ENCODE data around the gene SFMBT1.
A peak's percentile ranks its signal among the peaks of the same experiment; 100 is the strongest.

The SFMBT1 gene, protein sequence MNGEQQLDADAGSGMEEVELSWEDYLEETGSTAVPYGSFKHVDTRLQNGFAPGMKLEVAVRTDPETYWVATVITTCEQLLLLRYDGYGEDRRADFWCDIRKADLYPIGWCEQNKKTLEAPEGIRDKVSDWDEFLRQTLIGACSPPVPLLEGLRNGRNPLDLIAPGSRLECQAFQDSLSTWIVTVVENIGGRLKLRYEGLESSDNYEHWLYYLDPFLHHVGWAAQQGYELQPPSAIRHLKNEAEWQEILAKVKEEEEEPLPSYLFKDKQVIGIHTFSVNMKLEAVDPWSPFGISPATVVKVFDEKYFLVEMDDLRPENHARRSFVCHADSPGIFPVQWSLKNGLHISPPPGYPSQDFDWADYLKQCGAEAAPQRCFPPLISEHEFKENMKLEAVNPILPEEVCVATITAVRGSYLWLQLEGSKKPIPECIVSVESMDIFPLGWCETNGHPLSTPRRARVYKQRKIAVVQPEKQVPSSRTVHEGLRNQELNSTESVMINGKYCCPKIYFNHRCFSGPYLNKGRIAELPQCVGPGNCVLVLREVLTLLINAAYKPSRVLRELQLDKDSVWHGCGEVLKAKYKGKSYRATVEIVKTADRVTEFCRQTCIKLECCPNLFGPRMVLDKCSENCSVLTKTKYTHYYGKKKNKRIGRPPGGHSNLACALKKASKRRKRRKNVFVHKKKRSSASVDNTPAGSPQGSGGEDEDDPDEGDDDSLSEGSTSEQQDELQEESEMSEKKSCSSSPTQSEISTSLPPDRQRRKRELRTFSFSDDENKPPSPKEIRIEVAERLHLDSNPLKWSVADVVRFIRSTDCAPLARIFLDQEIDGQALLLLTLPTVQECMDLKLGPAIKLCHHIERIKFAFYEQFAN

DNA sequence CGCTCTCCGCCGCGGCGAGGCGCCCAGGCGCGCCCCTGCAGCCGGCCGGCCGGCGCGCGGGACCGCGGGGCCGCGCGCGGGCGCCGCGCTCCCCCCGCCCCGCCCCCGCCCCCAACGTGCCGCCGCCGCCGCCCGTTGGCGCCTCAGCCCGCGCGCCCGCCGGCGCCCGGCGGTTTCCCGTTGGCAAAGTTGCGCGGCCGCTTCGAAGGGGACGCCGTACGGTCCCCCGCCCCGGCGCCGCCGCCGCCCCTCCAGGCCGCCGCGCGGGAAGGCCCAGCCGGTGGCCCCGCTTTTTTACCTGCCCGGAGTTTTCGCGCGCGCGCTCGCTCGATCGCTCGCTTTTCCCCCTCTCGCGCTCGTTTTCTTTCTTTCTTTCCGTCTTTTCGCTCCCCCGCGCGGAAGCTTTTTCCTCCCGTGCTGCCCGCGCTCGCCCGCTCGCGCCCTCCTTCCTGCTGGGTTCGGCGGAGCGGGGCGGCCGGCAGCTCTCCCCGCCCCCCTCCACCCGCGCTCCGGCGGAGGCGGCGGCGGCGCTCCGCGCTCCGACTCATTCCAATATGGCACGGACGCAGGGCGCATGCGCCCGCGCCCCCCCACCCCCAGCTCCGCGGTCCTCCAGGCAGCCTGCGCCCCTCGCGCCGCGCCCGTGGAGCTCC lies at the start of gene SFMBT1:
TSS of gene SFMBT1 (minus strand) at position 556 of the 653 bp plus-strand sequence. CDS start 76,945 bp downstream, outside the sequence.
- Histone ChIP-seq H4K20me1 (peaks cover 0 to 43% (median 13%) of the 10 kb centered on the region in 11 experiments; a peak in 12 of 22 replicates), H3K9ac (peak within 1 kb of the TSS; percentile 89 to 97 (median 95)), H3K9me3 (replicated peaks in 1 of 11) (no peaks in the 10 kb centered on the region), H3K27ac (peak within 1 kb of the TSS; percentile 89 to 97 (median 94)), H3K4me1 (peaks cover 10 to 31% (median 23%) of the 10 kb centered on the region in 10 experiments; a peak in 19 of 20 replicates), H3K27me3 (peaks cover 13 to 50% (median 41%) of the 10 kb centered on the region in 11 experiments; a peak in 21 of 22 replicates), H3K4me3 (peak within 1 kb of the TSS; percentile 78 to 99 (median 96)), H3K4me2 (peak within 1 kb of the TSS; percentile 85 to 95 (median 92)), H3K36me3 (no peaks in the 10 kb centered on the region)
- TF ChIP-seq Cebpa-rat (IDR thresholded peaks at IDR 0.05): no peak

DNA sequence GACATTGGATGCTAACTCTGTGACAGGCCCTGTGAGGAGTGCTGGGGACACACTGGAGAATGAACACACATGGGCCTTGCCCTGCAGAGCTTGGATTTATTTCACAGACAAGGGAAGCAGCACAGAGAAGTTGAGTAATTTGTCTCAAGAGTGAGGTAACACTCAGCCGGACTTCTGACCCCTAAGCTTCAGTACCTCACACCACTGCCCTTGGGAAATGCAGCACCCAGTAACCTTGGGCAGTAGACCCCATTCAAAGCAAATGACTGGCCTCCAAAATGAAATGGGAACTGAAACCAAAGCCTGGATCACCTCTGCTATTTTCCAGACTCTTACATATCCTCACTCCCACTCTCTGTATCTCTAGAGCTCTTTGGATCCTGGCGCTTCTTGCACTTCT lies 47.1 kb upstream of the SFMBT1 start:
- peaks cover 80 to 99% (median 87%) of the 10 kb centered on the region in 11 experiments for H3K36me3 ChIP-seq
- H3K9ac ChIP-seq: no peak overlapping the region
- H3K4me2 ChIP-seq: no peak overlapping the region
- H3K9me3 ChIP-seq (replicated peaks in 1 of 11): no peaks in the 10 kb centered on the region
- no peaks in the 10 kb centered on the region for H3K27me3 ChIP-seq
- no peak overlapping the region for H3K27ac ChIP-seq
- H3K4me3 ChIP-seq: no peak overlapping the region
- TF ChIP-seq Cebpa-rat (IDR thresholded peaks at IDR 0.05): no peak
- peaks cover 0 to 27% (median 2%) of the 10 kb centered on the region in 10 experiments; a peak in 6 of 20 replicates for H3K4me1 ChIP-seq
- H4K20me1 ChIP-seq: peaks cover 0 to 22% (median 0%) of the 10 kb centered on the region in 11 experiments; a peak in 4 of 22 replicates

DNA sequence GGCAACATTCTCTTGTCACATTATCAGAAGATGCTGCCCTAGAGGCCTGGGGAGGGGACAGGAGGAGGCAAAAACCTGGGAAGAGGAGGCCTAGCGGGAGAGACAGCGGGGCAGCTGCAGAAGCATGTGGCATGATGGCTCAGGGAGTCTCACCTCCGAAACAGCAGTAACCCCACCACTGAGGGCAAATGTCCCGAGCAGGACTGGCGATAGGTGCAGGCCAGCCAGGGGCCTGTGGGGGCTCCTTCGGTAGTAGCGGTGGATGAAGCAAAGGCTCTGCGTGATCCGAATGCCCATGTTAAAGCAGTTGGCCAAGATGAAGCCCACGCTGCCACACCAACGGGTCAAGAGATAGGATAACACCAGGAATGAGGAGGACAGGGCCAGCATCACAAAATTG lies 46.3 kb upstream of the SFMBT1 start:
- H3K9ac ChIP-seq: peak overlapping the region in 1 of 11 experiments; percentile 5; a peak in 1 of 22 replicates
- H3K36me3 ChIP-seq: peaks cover 75 to 99% (median 87%) of the 10 kb centered on the region in 11 experiments
- H3K9me3 ChIP-seq (replicated peaks in 1 of 11): no peaks in the 10 kb centered on the region
- TF ChIP-seq Cebpa-rat (IDR thresholded peaks at IDR 0.05): no peak
- H3K27me3 ChIP-seq: no peaks in the 10 kb centered on the region
- peaks cover 0 to 27% (median 2%) of the 10 kb centered on the region in 10 experiments; a peak in 6 of 20 replicates for H3K4me1 ChIP-seq
- H4K20me1 ChIP-seq: peaks cover 0 to 22% (median 0%) of the 10 kb centered on the region in 11 experiments; a peak in 4 of 22 replicates
- no peak overlapping the region for H3K27ac ChIP-seq
- no peak overlapping the region for H3K4me2 ChIP-seq
- no peak overlapping the region for H3K4me3 ChIP-seq

DNA sequence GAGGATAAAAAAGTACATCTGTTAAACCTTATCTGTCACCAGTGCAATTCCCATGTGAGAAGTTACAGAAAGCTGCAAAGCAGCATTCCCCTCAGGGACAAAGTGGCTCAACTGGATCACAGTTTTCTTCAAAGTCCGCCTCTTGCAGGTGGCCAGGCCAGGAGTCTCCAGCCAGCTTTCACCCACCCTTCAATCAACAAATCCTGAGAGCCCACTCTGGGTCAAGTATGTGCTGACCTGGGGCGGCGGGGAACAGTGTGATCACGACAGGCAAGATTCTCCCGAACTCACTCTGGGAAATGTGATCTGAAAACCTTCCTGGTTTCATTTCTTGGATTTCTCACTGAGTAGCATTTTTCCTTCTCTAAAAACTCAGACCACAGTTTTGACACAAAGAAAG lies 45.1 kb upstream of the SFMBT1 start:
- Histone ChIP-seq H3K36me3 (peaks cover 65 to 94% (median 80%) of the 10 kb centered on the region in 11 experiments), H3K27ac (no peak overlapping the region), H3K9me3 (replicated peaks in 1 of 11) (no peaks in the 10 kb centered on the region), H3K9ac (no peak overlapping the region), H3K4me1 (peaks cover 0 to 27% (median 2%) of the 10 kb centered on the region in 10 experiments; a peak in 6 of 20 replicates), H4K20me1 (peaks cover 0 to 22% (median 0%) of the 10 kb centered on the region in 11 experiments; a peak in 4 of 22 replicates), H3K4me2 (peak overlapping the region in 2 of 11 experiments; percentile 7 to 35; a peak in 1 of 22 replicates), H3K27me3 (no peaks in the 10 kb centered on the region), H3K4me3 (no peak overlapping the region)
- no peak for TF ChIP-seq Cebpa-rat (IDR thresholded peaks at IDR 0.05)

DNA sequence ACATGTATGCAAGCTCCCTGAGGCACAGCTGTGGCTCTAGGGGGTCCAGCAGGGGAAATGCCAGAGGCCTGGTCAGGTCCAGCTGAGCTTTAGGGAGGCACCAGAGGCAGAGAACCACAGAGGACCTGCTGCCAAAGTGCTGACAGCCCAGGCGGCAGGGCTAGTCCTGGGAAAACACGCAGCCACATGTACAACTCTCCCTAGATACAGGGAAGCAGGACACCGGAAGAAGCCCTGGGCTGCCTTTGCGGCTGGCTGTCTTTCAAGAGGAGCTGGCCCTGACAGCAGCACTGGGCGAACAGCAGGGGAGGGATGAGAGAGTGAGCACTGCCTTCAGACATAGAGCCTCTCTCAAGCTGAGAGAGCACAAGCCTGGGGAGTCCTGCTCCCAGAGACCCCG lies 43.6 kb upstream of the SFMBT1 start:
- peaks cover 0 to 22% (median 0%) of the 10 kb centered on the region in 11 experiments; a peak in 4 of 22 replicates for H4K20me1 ChIP-seq
- H3K9me3 ChIP-seq (replicated peaks in 1 of 11): no peaks in the 10 kb centered on the region
- H3K36me3 ChIP-seq: peaks cover 52 to 83% (median 66%) of the 10 kb centered on the region in 11 experiments
- no peak overlapping the region for H3K27ac ChIP-seq
- no peak overlapping the region for H3K4me2 ChIP-seq
- no peak overlapping the region for H3K9ac ChIP-seq
- peaks cover 0 to 27% (median 4%) of the 10 kb centered on the region in 10 experiments; a peak in 10 of 20 replicates for H3K4me1 ChIP-seq
- TF ChIP-seq Cebpa-rat (IDR thresholded peaks at IDR 0.05): no peak
- H3K27me3 ChIP-seq: no peaks in the 10 kb centered on the region
- no peak overlapping the region for H3K4me3 ChIP-seq

DNA sequence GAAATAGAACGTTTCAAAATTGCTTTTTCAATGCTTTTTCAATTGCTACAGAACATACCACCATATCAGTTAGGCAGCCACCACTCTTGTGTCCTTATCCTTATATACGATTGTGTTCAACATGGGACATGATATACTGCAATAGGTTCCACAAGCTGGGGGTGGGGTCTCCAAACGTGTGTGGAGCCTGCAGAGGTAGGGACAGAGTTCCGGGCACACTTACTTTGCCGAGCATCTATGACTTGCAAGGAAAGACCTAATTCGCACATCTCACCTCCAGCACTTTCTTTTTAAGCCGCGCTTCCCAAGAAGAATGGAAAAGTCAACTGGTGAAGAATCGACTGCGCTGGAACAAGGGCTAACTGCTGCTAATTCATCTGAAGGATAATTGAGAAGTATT lies 39.6 kb upstream of the SFMBT1 start:
- no peak overlapping the region for H3K4me2 ChIP-seq
- no peaks in the 10 kb centered on the region for H3K9me3 ChIP-seq (replicated peaks in 1 of 11)
- no peak overlapping the region for H3K27ac ChIP-seq
- H4K20me1 ChIP-seq: peaks cover 0 to 13% (median 0%) of the 10 kb centered on the region in 11 experiments; a peak in 2 of 22 replicates
- H3K4me3 ChIP-seq: no peak overlapping the region
- no peak for TF ChIP-seq Cebpa-rat (IDR thresholded peaks at IDR 0.05)
- peaks cover 0 to 22% (median 15%) of the 10 kb centered on the region in 10 experiments; a peak in 15 of 20 replicates for H3K4me1 ChIP-seq
- H3K27me3 ChIP-seq: no peaks in the 10 kb centered on the region
- peaks cover 14 to 43% (median 26%) of the 10 kb centered on the region in 11 experiments for H3K36me3 ChIP-seq
- no peak overlapping the region for H3K9ac ChIP-seq

DNA sequence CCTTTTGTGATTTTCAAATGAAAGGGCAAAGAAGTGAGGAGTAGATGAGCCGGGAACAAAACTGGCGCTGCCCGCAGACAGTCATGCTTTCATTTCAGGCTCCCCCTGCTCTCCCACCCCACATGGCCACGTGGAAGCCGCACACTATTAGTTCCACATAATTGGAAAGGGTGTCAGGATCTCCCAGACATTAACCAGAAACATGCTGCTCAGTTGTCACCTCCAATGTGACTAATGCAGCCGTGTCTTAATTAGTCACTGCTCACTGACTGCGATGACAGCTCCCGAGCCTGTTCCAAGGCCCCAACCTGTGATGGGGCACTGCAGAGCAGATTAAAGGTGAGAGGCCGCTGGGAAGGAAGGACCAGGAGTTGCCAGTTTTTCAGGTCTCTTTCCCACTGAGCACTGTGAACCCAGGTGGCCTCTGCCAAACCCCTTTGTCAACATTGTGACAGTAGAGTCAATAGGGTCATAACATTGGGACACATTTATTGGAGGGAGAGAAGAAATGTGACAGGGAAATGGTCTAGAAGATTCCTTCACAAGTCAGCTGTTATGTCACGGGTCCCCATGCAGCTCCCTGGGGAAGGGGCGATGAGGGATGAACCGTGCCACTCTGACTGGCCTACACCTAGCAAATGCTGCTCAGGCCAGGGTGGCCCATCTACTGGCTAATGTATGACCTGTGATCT lies 38.6 kb upstream of the SFMBT1 start:
- Histone ChIP-seq H3K27ac (no peak overlapping the region), H3K27me3 (no peaks in the 10 kb centered on the region), H3K4me3 (no peak overlapping the region), H3K9me3 (replicated peaks in 1 of 11) (no peaks in the 10 kb centered on the region), H3K4me2 (peak overlapping the region in 7 of 11 experiments; percentile 15 to 57 (median 46); a peak in 13 of 22 replicates), H3K4me1 (peaks cover 0 to 22% (median 15%) of the 10 kb centered on the region in 10 experiments; a peak in 15 of 20 replicates), H3K36me3 (peaks cover 5 to 33% (median 15%) of the 10 kb centered on the region in 11 experiments; a peak in 19 of 22 replicates), H3K9ac (no peak overlapping the region), H4K20me1 (peaks cover 0 to 4% (median 0%) of the 10 kb centered on the region in 11 experiments; a peak in 2 of 22 replicates)
- TF ChIP-seq Cebpa-rat (IDR thresholded peaks at IDR 0.05): no peak

DNA sequence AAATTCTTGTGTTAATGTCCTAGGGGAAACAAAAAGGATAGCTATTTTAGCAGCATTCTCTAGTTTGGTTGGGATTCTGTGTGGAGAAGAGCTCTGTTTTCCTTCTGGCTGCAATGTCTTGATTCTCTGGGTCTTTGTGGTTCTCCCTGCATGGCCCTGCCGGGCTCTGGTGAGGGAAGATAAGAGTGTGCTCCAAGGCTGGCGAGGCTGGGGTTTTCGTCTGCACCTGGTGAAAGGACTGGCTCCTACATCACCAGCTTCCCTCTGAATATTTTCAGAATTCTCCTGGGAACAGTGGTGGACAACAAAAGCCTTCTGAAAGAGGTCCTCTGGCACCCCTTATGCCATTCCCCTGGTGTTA lies 38.1 kb upstream of the SFMBT1 start:
- TF ChIP-seq Cebpa-rat (IDR thresholded peaks at IDR 0.05): no peak
- peaks cover under 1 to 28% (median 14%) of the 10 kb centered on the region in 11 experiments; a peak in 13 of 22 replicates for H3K36me3 ChIP-seq
- H3K4me1 ChIP-seq: peaks cover 0 to 22% (median 15%) of the 10 kb centered on the region in 10 experiments; a peak in 15 of 20 replicates
- no peak overlapping the region for H3K27ac ChIP-seq
- H3K27me3 ChIP-seq: no peaks in the 10 kb centered on the region
- H3K4me2 ChIP-seq: peak overlapping the region in 7 of 11 experiments; percentile 15 to 57 (median 46); a peak in 13 of 22 replicates
- H3K4me3 ChIP-seq: no peak overlapping the region
- H3K9me3 ChIP-seq (replicated peaks in 1 of 11): no peaks in the 10 kb centered on the region
- no peak overlapping the region for H3K9ac ChIP-seq
- no peaks in the 10 kb centered on the region for H4K20me1 ChIP-seq
